H9 (cell line): ENCODE data around the gene KCNK10. TPM values are rescaled to one million over a fixed set of nuclear protein-coding genes. Genes with fewer than 3 reads are reported as not detected.

Experiments
- DNase-seq: peaks from one replicate; pipeline ENCODE4 v3.0.0-alpha.2; 2017
- H2AFZ ChIP-seq: one replicate; pipeline ENCODE4 v1.6.1; 2013; ENCODE audit warnings: mild to moderate bottlenecking, low read length, control low read depth, moderate library complexity
- H2AK5ac ChIP-seq: 2 replicates; pipeline ENCODE4 v1.6.1; 2013; ENCODE audit warnings: low read length, control low read depth, mixed read lengths; ENCODE audit not compliant: insufficient read length
- H2BK120ac ChIP-seq: one replicate; pipeline ENCODE4 v1.6.1; 2013; ENCODE audit warnings: low read depth, mild to moderate bottlenecking, low read length, control low read depth, inconsistent platforms; ENCODE audit not compliant: poor library complexity, severe bottlenecking
- H2BK12ac ChIP-seq: 2 replicates; pipeline ENCODE4 v1.6.1; 2013; ENCODE audit warnings: low read length, control low read depth, mixed read lengths, low read depth; ENCODE audit not compliant: insufficient read length
- H2BK15ac ChIP-seq: 2 replicates; pipeline ENCODE4 v1.6.1; 2013; ENCODE audit warnings: low read depth, low read length, control low read depth
- H2BK20ac ChIP-seq: one replicate; pipeline ENCODE4 v1.6.1; 2013; ENCODE audit warnings: low read depth, mild to moderate bottlenecking, low read length, control low read depth, inconsistent platforms; ENCODE audit not compliant: poor library complexity, severe bottlenecking
- H2BK5ac ChIP-seq: 2 replicates; pipeline ENCODE4 v1.6.1; 2013; ENCODE audit warnings: low read length, control low read depth, mixed read lengths; ENCODE audit not compliant: insufficient read length
- H3K14ac ChIP-seq: 2 replicates; pipeline ENCODE4 v1.6.1; 2013; ENCODE audit warnings: low read length, control low read depth; ENCODE audit not compliant: insufficient read depth
- H3K18ac ChIP-seq: 2 replicates; pipeline ENCODE4 v1.6.1; 2013; ENCODE audit warnings: low read depth, mild to moderate bottlenecking, mixed read lengths, low read length, control low read depth; ENCODE audit not compliant: insufficient read length
- H3K23ac ChIP-seq: 2 replicates; pipeline ENCODE4 v1.6.1; 2013; ENCODE audit warnings: low read length, control low read depth, mixed read lengths, low read depth; ENCODE audit not compliant: insufficient read length
- H3K23me2 ChIP-seq: 2 replicates; pipeline ENCODE4 v1.6.1; 2013; ENCODE audit warnings: low read depth, mild to moderate bottlenecking, mixed read lengths, low read length, control low read depth; ENCODE audit not compliant: insufficient read length, poor library complexity, severe bottlenecking
- H3K27ac ChIP-seq: 2 replicates; pipeline ENCODE4 v1.5.1; 2013; ENCODE audit warnings: low read length, control low read depth, mixed read lengths, low read depth; ENCODE audit not compliant: insufficient read length
- H3K27me3 ChIP-seq: 2 replicates; pipeline ENCODE4 v1.6.1; 2013; ENCODE audit warnings: low read length, control low read depth, inconsistent platforms; ENCODE audit not compliant: insufficient read depth
- H3K4ac ChIP-seq: 2 replicates; pipeline ENCODE4 v1.6.1; 2013; ENCODE audit warnings: low read depth, mild to moderate bottlenecking, control low read depth, inconsistent platforms, low read length, moderate library complexity
- H3K4me1 ChIP-seq: 2 replicates; pipeline ENCODE4 v1.6.1; 2013; ENCODE audit warnings: low read length, control low read depth, inconsistent platforms; ENCODE audit not compliant: insufficient read depth
- H3K4me2 ChIP-seq: 2 replicates; pipeline ENCODE4 v1.6.1; 2013; ENCODE audit warnings: low read length, control low read depth, mixed read lengths; ENCODE audit not compliant: insufficient read length, insufficient read depth
- H3K56ac ChIP-seq: 2 replicates; pipeline ENCODE4 v1.6.1; 2013; ENCODE audit warnings: low read depth, mild to moderate bottlenecking, mixed read lengths, low read length, control low read depth; ENCODE audit not compliant: insufficient read length
- H3K79me1 ChIP-seq: 2 replicates; pipeline ENCODE4 v1.6.1; 2013; ENCODE audit warnings: low read depth, mild to moderate bottlenecking, moderate library complexity, low read length, control low read depth, inconsistent platforms; ENCODE audit not compliant: insufficient read depth, poor library complexity, severe bottlenecking
- H3K79me2 ChIP-seq: 2 replicates; pipeline ENCODE4 v1.6.1; 2013; ENCODE audit warnings: low read length, control low read depth, inconsistent platforms; ENCODE audit not compliant: insufficient read depth
- H3K9ac ChIP-seq: 2 replicates; pipeline ENCODE4 v1.6.1; 2013; ENCODE audit warnings: low read length, control low read depth, mixed read lengths; ENCODE audit not compliant: insufficient read length; ENCODE audit errors: extremely low read depth
- H3K9me3 ChIP-seq: one replicate; pipeline ENCODE4 v1.6.1; 2013; ENCODE audit warnings: low read depth, low read length, inconsistent platforms; ENCODE audit not compliant: control insufficient read depth
- H3T11ph ChIP-seq: one replicate; pipeline ENCODE4 v1.6.1; 2013; ENCODE audit warnings: mild to moderate bottlenecking, low read length, control low read depth, inconsistent platforms
- H4K20me1 ChIP-seq: one replicate; pipeline ENCODE4 v1.6.1; 2013; ENCODE audit not compliant: control insufficient read depth, insufficient read length, insufficient read depth
- H4K5ac ChIP-seq: 2 replicates; pipeline ENCODE4 v1.6.1; 2013; ENCODE audit warnings: low read depth, mild to moderate bottlenecking, mixed read lengths, low read length, control low read depth; ENCODE audit not compliant: insufficient read length
- H4K8ac ChIP-seq: replicated peaks from 2 replicates; pipeline ENCODE4 v1.6.1; 2013; ENCODE audit warnings: low read length, control low read depth, mixed read lengths, low read depth; ENCODE audit not compliant: insufficient read length
- H4K91ac ChIP-seq: 2 replicates; pipeline ENCODE4 v1.6.1; 2013; ENCODE audit warnings: low read depth, mild to moderate bottlenecking, moderate library complexity, mixed read lengths, low read length, control low read depth; ENCODE audit not compliant: insufficient read length
- H3K27ac Mint-ChIP-seq, 3 experiments: 2 replicates in 2 of 3; 3 replicates in 1 of 3; pipeline ENCODE4 v1.8.0; 2020 to 2021; ENCODE audit warnings: mixed read lengths in 3 of 3, mild to moderate bottlenecking in 1 of 3, moderate library complexity in 1 of 3
- H3K27me3 Mint-ChIP-seq: 2 replicates; pipeline ENCODE4 v1.8.0; 2021; ENCODE audit warnings: low read depth, mild to moderate bottlenecking, moderate library complexity, mixed read lengths
- H3K36me3 Mint-ChIP-seq, 3 experiments: 2 replicates in 2 of 3; 3 replicates in 1 of 3; pipeline ENCODE4 v1.8.0; 2020 to 2021; ENCODE audit warnings: low read depth in 3 of 3, mixed read lengths in 3 of 3; ENCODE audit not compliant: insufficient read depth in 1 of 3
- H3K4me1 Mint-ChIP-seq, 2 experiments: 2 replicates each; pipeline ENCODE4 v1.8.0; 2020; ENCODE audit warnings: mixed read lengths in 2 of 2
- H3K4me3 Mint-ChIP-seq, 2 experiments: 2 replicates in 1 of 2; 3 replicates in 1 of 2; pipeline ENCODE4 v1.8.0; 2020 to 2021; ENCODE audit warnings: mild to moderate bottlenecking in 2 of 2, mixed read lengths in 2 of 2, moderate library complexity in 1 of 2
- H3K9me3 Mint-ChIP-seq, 2 experiments: 2 replicates in 1 of 2; 3 replicates in 1 of 2; pipeline ENCODE4 v1.8.0; 2020; ENCODE audit warnings: mild to moderate bottlenecking in 2 of 2, mixed read lengths in 2 of 2, moderate library complexity in 1 of 2
- CTCF ChIP-seq: fragments of 200-600 bp; sonication (generic); conservative IDR thresholded peaks from 3 replicates; pipeline ENCODE4 v1.8.0; 2021; ENCODE audit warnings: antibody characterized with exemption, mild to moderate bottlenecking
- WGBS: extraction: QIAGEN DNeasy Blood & Tissue Kit; methylation state at CpG from one replicate; pipeline ENCODE4 v1.1.7; 2013; ENCODE audit warnings: missing lambda C conversion rate, low lambda C conversion rate, mixed read lengths; ENCODE audit not compliant: insufficient read length; ENCODE audit errors: extremely low coverage; 5-methylcytosine and 5-hydroxymethylcytosine counted together
- total RNA-seq: library from RNA; stranded (reverse); gene quantifications from 2 replicates; pipeline ENCODE4 v1.2.1, GENCODE V29; 2021

The KCNK10 gene
- total RNA-seq, 1 experiment from 2014 or later = 0.33 TPM

- Histone ChIP-seq H2BK5ac (no peak overlapping the region), H3K27ac (no peak overlapping the region), H2BK12ac (no peak overlapping the region), H2BK15ac (no peak overlapping the region), H3K23ac (no peak overlapping the region), H2BK20ac (no peak overlapping the region), H4K91ac (no peak overlapping the region), H3K4ac (no peak overlapping the region), H3K79me1 (no peaks in the 10 kb centered on the region), H3K23me2 (no peaks in the 10 kb centered on the region), H3K4me1 (no peaks in the 10 kb centered on the region; the same call in 1 of the 2 replicates), H4K5ac (no peak overlapping the region), H3K27me3 (no peaks in the 10 kb centered on the region), H3K56ac (no peak overlapping the region), H4K20me1 (no peaks in the 10 kb centered on the region), H2AK5ac (no peak overlapping the region), H3K14ac (no peak overlapping the region), H3T11ph (no peak overlapping the region), H2AFZ (no peak overlapping the region), H3K79me2 (no peaks in the 10 kb centered on the region), H3K18ac (no peak overlapping the region), H2BK120ac (no peak overlapping the region), H4K8ac (no peak overlapping the region), H3K9me3 (no peaks in the 10 kb centered on the region), H3K4me2 (no peak overlapping the region), H3K9ac (no peak overlapping the region)
- no peaks in the 10 kb centered on the region for H3K27me3 Mint-ChIP-seq
- DNase-seq = no peak
- no peak overlapping the region; a peak in 1 of 7 replicates for H3K27ac Mint-ChIP-seq
- H3K36me3 Mint-ChIP-seq = no peaks in the 10 kb centered on the region
- no peaks in the 10 kb centered on the region for H3K4me1 Mint-ChIP-seq
- WGBS = no CpG with 5 or more reads among the region's 1 CpG
- H3K9me3 Mint-ChIP-seq = no peaks in the 10 kb centered on the region; a peak in 1 of 5 replicates
- H3K4me3 Mint-ChIP-seq = no peak overlapping the region
- no peak for TF ChIP-seq CTCF
These were observed 36.8 kb downstream of the KCNK10 start for GRCh38 chr14:88286309-88286708.
